ENCODE measurements around the gene ESF1.

DNA sequence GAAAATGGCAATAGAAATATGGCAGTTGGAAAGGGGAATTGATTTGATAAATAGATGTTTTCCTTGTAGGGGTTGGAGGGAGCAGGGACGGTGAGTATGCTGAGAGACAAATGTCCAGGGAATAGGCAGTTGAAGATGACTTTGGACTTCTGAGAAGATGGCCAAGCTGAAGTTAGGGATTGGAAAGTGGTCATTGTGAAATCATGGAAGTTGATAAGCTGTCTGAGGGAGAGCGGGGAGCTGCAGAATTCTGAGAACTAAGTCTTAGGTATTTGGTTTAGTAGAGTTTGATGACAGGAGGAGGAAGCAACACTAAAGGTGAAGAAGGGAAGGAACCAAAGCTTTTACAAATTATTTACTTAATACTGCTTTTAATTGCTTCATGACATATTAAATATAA is 15.3 kb upstream of the ESF1 start:
- TF ChIP-seq, protein P1, sequence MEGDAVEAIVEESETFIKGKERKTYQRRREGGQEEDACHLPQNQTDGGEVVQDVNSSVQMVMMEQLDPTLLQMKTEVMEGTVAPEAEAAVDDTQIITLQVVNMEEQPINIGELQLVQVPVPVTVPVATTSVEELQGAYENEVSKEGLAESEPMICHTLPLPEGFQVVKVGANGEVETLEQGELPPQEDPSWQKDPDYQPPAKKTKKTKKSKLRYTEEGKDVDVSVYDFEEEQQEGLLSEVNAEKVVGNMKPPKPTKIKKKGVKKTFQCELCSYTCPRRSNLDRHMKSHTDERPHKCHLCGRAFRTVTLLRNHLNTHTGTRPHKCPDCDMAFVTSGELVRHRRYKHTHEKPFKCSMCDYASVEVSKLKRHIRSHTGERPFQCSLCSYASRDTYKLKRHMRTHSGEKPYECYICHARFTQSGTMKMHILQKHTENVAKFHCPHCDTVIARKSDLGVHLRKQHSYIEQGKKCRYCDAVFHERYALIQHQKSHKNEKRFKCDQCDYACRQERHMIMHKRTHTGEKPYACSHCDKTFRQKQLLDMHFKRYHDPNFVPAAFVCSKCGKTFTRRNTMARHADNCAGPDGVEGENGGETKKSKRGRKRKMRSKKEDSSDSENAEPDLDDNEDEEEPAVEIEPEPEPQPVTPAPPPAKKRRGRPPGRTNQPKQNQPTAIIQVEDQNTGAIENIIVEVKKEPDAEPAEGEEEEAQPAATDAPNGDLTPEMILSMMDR (IDR thresholded peaks at IDR 0.05), result no peak
- TF ChIP-seq POLR2A (IDR thresholded peaks at IDR 0.05), result no peak

All from esophagus squamous epithelium (tissue), 4 donors.